Endothelial cell of umbilical vein (primary cell): Measurements from ENCODE around the gene NMT2. TPM values are rescaled to one million over a fixed set of nuclear protein-coding genes. Genes with fewer than 3 reads are reported as not detected.

Experiments used
- BruUV-seq: library from RNA; stranded (reverse); fragments of 400-500 nt; replicated peaks from 2 replicates; lab custom pipeline; 2021; lab: Mats Ljungman, UMichigan
- CTCF ChIA-PET: fragments of 300-600, 350-600 bp; sonication (Branson Sonifier 250); formaldehyde crosslinking; loops from one replicate; lab custom pipeline; 2021; ENCODE audit warnings: antibody characterized with exemption, inconsistent platforms; lab: Charles Lee
- POLR2A ChIA-PET: fragments of 300-600, 350-600 bp; sonication (Branson Sonifier 250); formaldehyde crosslinking; loops from one replicate; lab custom pipeline; 2021; ENCODE audit warnings: antibody characterized with exemption, inconsistent platforms; lab: Charles Lee
- DNase-seq: peaks from one replicate; pipeline ENCODE4 v3.0.0-alpha.2; 2011; ENCODE audit warnings: low read depth, low spot score
- FAIRE-seq: peaks from 2 replicates; lab custom pipeline; 2011; peaks lifted over from hg19 to GRCh38; lab: Jason Lieb, UNC
- H2AFZ ChIP-seq: 2 replicates; pipeline ENCODE4 v1.6.0; 2012; ENCODE audit warnings: low read depth, low read length, control low read depth, inconsistent platforms
- H3K27ac ChIP-seq: 2 replicates; pipeline ENCODE4 v1.5.1; 2011; ENCODE audit warnings: low read depth, mild to moderate bottlenecking, control low read depth, low read length, moderate library complexity; ENCODE audit not compliant: insufficient read depth
- H3K27me3 ChIP-seq, 2 experiments: 2 replicates each; pipeline versions ENCODE4 v1.6.0 to v1.6.1; 2011; ENCODE audit warnings: low read length in 2 of 2, mixed read lengths in 1 of 2; ENCODE audit not compliant: control insufficient read depth in 2 of 2, insufficient read depth in 2 of 2
- H3K36me3 ChIP-seq, 2 experiments: 2 replicates in 1 of 2; 3 replicates in 1 of 2; pipeline ENCODE4 v1.5.1; 2011; ENCODE audit warnings: low read length in 2 of 2, mild to moderate bottlenecking in 1 of 2, moderate library complexity in 1 of 2; ENCODE audit not compliant: control insufficient read depth in 2 of 2, insufficient read depth in 2 of 2; ENCODE audit errors: extremely low read depth in 1 of 2
- H3K4me1 ChIP-seq: 3 replicates; pipeline ENCODE4 v1.5.1; 2011; ENCODE audit warnings: mild to moderate bottlenecking, low read length; ENCODE audit not compliant: control insufficient read depth, insufficient read depth; ENCODE audit errors: extremely low read depth
- H3K4me2 ChIP-seq: 2 replicates; pipeline ENCODE4 v1.6.1; 2011; ENCODE audit warnings: low read length, control low read depth, mixed read lengths; ENCODE audit not compliant: insufficient read depth
- H3K4me3 ChIP-seq, 3 experiments: fragments of 200-600 bp in 1 of 3; sonication (generic), shearing (Covaris generic) in 1 of 3; replicated peaks in 1 of 3; 2 replicates each; pipeline ENCODE4 v1.5.1; 2011 to 2016; ENCODE audit warnings: control low read depth in 3 of 3, low read length in 3 of 3, mild to moderate bottlenecking in 2 of 3, inconsistent platforms in 1 of 3, low read depth in 1 of 3, moderate library complexity in 1 of 3; ENCODE audit not compliant: insufficient read depth in 1 of 3
- H3K79me2 ChIP-seq: 2 replicates; pipeline ENCODE4 v1.6.0; 2012; ENCODE audit warnings: low read length, inconsistent platforms; ENCODE audit not compliant: control insufficient read depth, insufficient read depth
- H3K9ac ChIP-seq: replicated peaks from 2 replicates; pipeline ENCODE3; 2011; ENCODE audit warnings: low read length, control low read depth; ENCODE audit not compliant: insufficient read depth; ENCODE audit errors: extremely low read depth
- H3K9me1 ChIP-seq: replicated peaks from 3 replicates; pipeline ENCODE4 v1.6.0; 2011; ENCODE audit warnings: mild to moderate bottlenecking, low read length; ENCODE audit not compliant: control insufficient read depth, insufficient read depth; ENCODE audit errors: extremely low read depth
- H3K9me3 ChIP-seq: replicated peaks from 2 replicates; pipeline ENCODE4 v1.5.1; 2012; ENCODE audit warnings: low read length, inconsistent platforms; ENCODE audit not compliant: control insufficient read depth, insufficient read depth
- H4K20me1 ChIP-seq: replicated peaks from 2 replicates; pipeline ENCODE3; 2011; ENCODE audit warnings: mild to moderate bottlenecking, low read length; ENCODE audit not compliant: control insufficient read depth, insufficient read depth; ENCODE audit errors: extremely low read depth
- EZH2 ChIP-seq: IDR thresholded peaks from 2 replicates; pipeline ENCODE4 v1.6.1; 2012; ENCODE audit warnings: borderline replicate concordance, low read depth, mild to moderate bottlenecking, moderate library complexity, low read length, inconsistent platforms; ENCODE audit not compliant: severe bottlenecking
- FOS ChIP-seq: IDR thresholded peaks from 2 replicates; pipeline ENCODE4 v1.6.1; 2011; ENCODE audit warnings: mild to moderate bottlenecking, low read length, moderate library complexity, borderline replicate concordance; ENCODE audit not compliant: insufficient read depth
- GATA2 ChIP-seq: IDR thresholded peaks from 2 replicates; pipeline ENCODE4 v1.7.0; 2011; ENCODE audit warnings: low read depth, mild to moderate bottlenecking, moderate library complexity, mixed read lengths, low read length; ENCODE audit not compliant: insufficient read length, insufficient read depth
- JUN ChIP-seq: IDR thresholded peaks from 2 replicates; pipeline ENCODE4 v1.6.1; 2011; ENCODE audit warnings: borderline replicate concordance, low read depth; ENCODE audit not compliant: insufficient read length, insufficient read depth
- MYC ChIP-seq: IDR thresholded peaks from one replicate; pipeline ENCODE4 v1.6.1; 2011; ENCODE audit warnings: mild to moderate bottlenecking, low read depth, low read length
- POLR2A ChIP-seq: IDR thresholded peaks from 2 replicates; pipeline ENCODE4 v1.6.1; 2012; ENCODE audit warnings: low read depth, mild to moderate bottlenecking, control low read depth, low read length
- POLR2AphosphoS5 ChIP-seq: IDR thresholded peaks from 2 replicates; pipeline ENCODE4 v1.6.1; 2012; ENCODE audit warnings: low read depth, mild to moderate bottlenecking, control low read depth, low read length, moderate library complexity; ENCODE audit not compliant: insufficient read depth
- dilution Hi-C: fragments of 300-500 bp; cut with MboI; formaldehyde crosslinking; loops from one replicate; pipeline ENCODE4 v1.15.0; 2019; ENCODE audit warnings: low sequenced_read_pairs; ENCODE audit not compliant: extremely low pct_ligation_motif_present
- intact Hi-C: fragments of 100-400 bp; cut with micrococcal nuclease; formaldehyde crosslinking; loops from one replicate; pipeline ENCODE4 v1.10.0; 2022
- polyA plus RNA-seq, 4 experiments: library from polyadenylated mRNA; depleted of rRNA in 3 of 4; stranded (reverse) in 3 of 4; unstranded in 1 of 4; fragments of >200 nt; gene quantifications; 2 replicates each; pipeline versions ENCODE4 v1.2.1 to v1.2.3, GENCODE V29; 2011 to 2012; ENCODE audit warnings: missing spikeins in 1 of 4
- total RNA-seq: library from RNA; stranded (reverse); gene quantifications from 2 replicates; pipeline ENCODE4 v1.2.3, GENCODE V29; 2021
- TF ChIP-seq, protein P1 (sequence below): IDR thresholded peaks from 2 replicates; pipeline ENCODE4 v1.6.1; 2011; ENCODE audit not compliant: insufficient read depth, insufficient read length
- TF ChIP-seq, protein P2 (sequence below), 2 donors: IDR thresholded peaks; 1 replicate in 1 of 2; 2 replicates in 1 of 2; pipeline ENCODE4 v1.5.1; 2011; ENCODE audit warnings: low read length in 2 of 2, mild to moderate bottlenecking in 2 of 2, moderate library complexity in 2 of 2, control low read depth in 1 of 2, inconsistent platforms in 1 of 2, low read depth in 1 of 2; ENCODE audit not compliant: insufficient read depth in 1 of 2; ENCODE audit errors: extremely low read depth in 1 of 2

The NMT2 gene
- total and polyA plus RNA-seq, 2 donors (not counting 3 experiments of a cell fraction or from before 2014, with no cell fraction given), result 39.0 to 109 TPM

DNA sequence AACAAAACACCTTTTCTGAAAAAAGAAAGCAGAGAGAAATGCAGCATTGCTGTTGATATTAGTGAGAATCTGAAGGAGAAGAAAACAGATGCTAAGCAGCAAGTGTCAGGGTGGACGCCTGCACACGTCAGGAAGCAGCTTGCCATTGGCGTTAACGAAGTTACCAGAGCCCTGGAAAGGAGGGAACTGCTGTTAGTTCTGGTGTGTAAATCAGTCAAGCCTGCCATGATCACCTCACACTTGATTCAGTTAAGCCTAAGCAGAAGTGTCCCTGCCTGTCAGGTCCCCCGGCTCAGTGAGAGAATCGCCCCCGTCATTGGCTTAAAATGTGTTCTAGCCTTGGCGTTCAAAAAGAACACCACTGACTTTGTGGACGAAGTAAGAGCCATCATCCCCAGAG, 65.0 kb downstream of the NMT2 start:
- Histone ChIP-seq H3K4me1 (peaks cover 22% of the 10 kb centered on the region), H3K4me2 (no peak overlapping the region), H3K36me3 (peaks cover 14 to 18% of the 10 kb centered on the region in 2 experiments), H3K79me2 (peaks cover 27% of the 10 kb centered on the region), H4K20me1 (no peaks in the 10 kb centered on the region), H3K9me3 (no peaks in the 10 kb centered on the region), H3K27me3 (no peaks in the 10 kb centered on the region), H3K4me3 (no peak overlapping the region), H3K27ac (no peak overlapping the region), H3K9me1 (no peaks in the 10 kb centered on the region), H2AFZ (no peak overlapping the region), H3K9ac (no peak overlapping the region)
- TF ChIP-seq, protein P1, sequence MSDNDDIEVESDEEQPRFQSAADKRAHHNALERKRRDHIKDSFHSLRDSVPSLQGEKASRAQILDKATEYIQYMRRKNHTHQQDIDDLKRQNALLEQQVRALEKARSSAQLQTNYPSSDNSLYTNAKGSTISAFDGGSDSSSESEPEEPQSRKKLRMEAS, result no peak
- TF ChIP-seq POLR2AphosphoS5 (no peak), POLR2A (peak; percentile 12)
- ChIA-PET CTCF (interaction anchor here (1.0 kb wide), 1 partner anchor 112 kb away, joined by 3 read pairs; no protein-coding TSS in a partner anchor), POLR2A (no interaction called here)
- FAIRE-seq (no peak), DNase-seq (no peak)
- intact Hi-C loops, result loop anchor here (10.0 kb wide), 1 partner anchor 271 kb away; the partner anchor contains the start of gene FAM171A1
- dilution Hi-C loops, result no loop called here
- no TSS peak for BruUV-seq

DNA sequence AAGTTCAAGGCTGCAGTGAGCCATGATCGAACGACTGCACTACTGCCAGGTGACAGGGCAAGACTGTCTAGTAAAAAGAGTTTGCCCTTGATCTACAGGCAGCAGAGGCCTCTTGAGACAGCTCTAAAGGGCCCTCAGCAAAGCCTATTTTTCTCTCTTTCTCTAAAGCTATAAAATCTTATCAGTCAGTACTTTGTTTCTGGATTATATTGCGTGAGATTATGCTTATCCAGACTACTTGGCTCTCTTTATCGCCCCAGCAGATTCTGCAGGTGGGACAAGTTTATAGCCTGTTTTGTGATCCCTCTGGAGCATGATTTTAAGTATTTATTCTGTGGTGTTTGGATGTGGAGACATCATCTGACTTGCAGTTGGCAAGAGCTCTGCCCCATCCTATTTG, 68.6 kb downstream of the NMT2 start:
- dilution Hi-C loops, result no loop called here
- no peak overlapping the region for H3K4me2 ChIP-seq
- no TSS peak for BruUV-seq
- DNase-seq (no peak), FAIRE-seq (no peak)
- TF ChIP-seq, protein P2, sequence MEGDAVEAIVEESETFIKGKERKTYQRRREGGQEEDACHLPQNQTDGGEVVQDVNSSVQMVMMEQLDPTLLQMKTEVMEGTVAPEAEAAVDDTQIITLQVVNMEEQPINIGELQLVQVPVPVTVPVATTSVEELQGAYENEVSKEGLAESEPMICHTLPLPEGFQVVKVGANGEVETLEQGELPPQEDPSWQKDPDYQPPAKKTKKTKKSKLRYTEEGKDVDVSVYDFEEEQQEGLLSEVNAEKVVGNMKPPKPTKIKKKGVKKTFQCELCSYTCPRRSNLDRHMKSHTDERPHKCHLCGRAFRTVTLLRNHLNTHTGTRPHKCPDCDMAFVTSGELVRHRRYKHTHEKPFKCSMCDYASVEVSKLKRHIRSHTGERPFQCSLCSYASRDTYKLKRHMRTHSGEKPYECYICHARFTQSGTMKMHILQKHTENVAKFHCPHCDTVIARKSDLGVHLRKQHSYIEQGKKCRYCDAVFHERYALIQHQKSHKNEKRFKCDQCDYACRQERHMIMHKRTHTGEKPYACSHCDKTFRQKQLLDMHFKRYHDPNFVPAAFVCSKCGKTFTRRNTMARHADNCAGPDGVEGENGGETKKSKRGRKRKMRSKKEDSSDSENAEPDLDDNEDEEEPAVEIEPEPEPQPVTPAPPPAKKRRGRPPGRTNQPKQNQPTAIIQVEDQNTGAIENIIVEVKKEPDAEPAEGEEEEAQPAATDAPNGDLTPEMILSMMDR (IDR thresholded peaks at IDR 0.05; ENCODE audit: extremely low read depth in 1 of 2, insufficient read depth in 1 of 2, low read depth in 1 of 2, low read length in 2 of 2), result no peak
- no peak for TF ChIP-seq MYC
- TF ChIP-seq POLR2A, result no peak
- TF ChIP-seq FOS, result no peak
- TF ChIP-seq GATA2, result no peak
- no peak for TF ChIP-seq JUN
- TF ChIP-seq, protein P1, result no peak
- TF ChIP-seq POLR2AphosphoS5, result no peak
- no peak for TF ChIP-seq EZH2
- H3K9me1 ChIP-seq, result no peaks in the 10 kb centered on the region
- intact Hi-C loops, result loop anchor here (10.0 kb wide), 1 partner anchor 275 kb away; the partner anchor contains the start of gene FAM171A1
- H3K4me3 ChIP-seq, result no peak overlapping the region
- no peaks in the 10 kb centered on the region for H4K20me1 ChIP-seq
- H3K9me3 ChIP-seq, result no peaks in the 10 kb centered on the region
- H2AFZ ChIP-seq, result no peak overlapping the region
- H3K27ac ChIP-seq, result no peak overlapping the region
- ChIA-PET CTCF (interaction anchor here (0.6 to 1.3 kb wide), 2 partner anchors 16 to 275 kb away, joined by 3 to 4 read pairs; no protein-coding TSS in a partner anchor), POLR2A (no interaction called here)
- peaks cover 12% of the 10 kb centered on the region for H3K4me1 ChIP-seq
- H3K9ac ChIP-seq, result no peak overlapping the region
- no peaks in the 10 kb centered on the region for H3K27me3 ChIP-seq
- peaks cover 8 to 14% of the 10 kb centered on the region in 2 experiments for H3K36me3 ChIP-seq
- H3K79me2 ChIP-seq, result peaks cover 30% of the 10 kb centered on the region
